SW 1271 (cell line): ENCODE data around the gene ATP5ME.

Source experiments
- DNase-seq, 2 experiments: peaks; one replicate each; lab custom pipeline; 2025; lab: John Stamatoyannopoulos, UW

The ATP5ME gene

GRCh38 chr4:634599-634985 lies 39.5 kb downstream of the ATP5ME start:
- no peak for DNase-seq

- DNase-seq = no peak
Observed at GRCh38 chr4:633976-634598, 40.0 kb downstream of the ATP5ME start.

- no peak for DNase-seq
Observed at GRCh38 chr4:633406-633805, 40.7 kb downstream of the ATP5ME start.

- no peak for DNase-seq
Observed at GRCh38 chr4:632926-633325, 41.1 kb downstream of the ATP5ME start.

- DNase-seq = no peak
Observed at GRCh38 chr4:632196-632790, 41.8 kb downstream of the ATP5ME start.

- no peak for DNase-seq
Observed at GRCh38 chr4:630656-631055, 43.4 kb downstream of the ATP5ME start.

- DNase-seq = no peak
Observed at GRCh38 chr4:629915-630641, 44.0 kb downstream of the ATP5ME start.

- no peak for DNase-seq
Observed at GRCh38 chr4:629636-629914, 44.5 kb downstream of the ATP5ME start.

GRCh38 chr4:628821-629635 lies 45.0 kb downstream of the ATP5ME start:
- DNase-seq = no peak

- no peak for DNase-seq
Observed at GRCh38 chr4:628311-628741, 45.8 kb downstream of the ATP5ME start.

- no peak for DNase-seq
Observed at GRCh38 chr4:627347-628125, 46.5 kb downstream of the ATP5ME start.

- DNase-seq = no peak
Observed at GRCh38 chr4:626201-627091, 47.6 kb downstream of the ATP5ME start.

- no peak for DNase-seq
Observed at GRCh38 chr4:625631-626161, 48.4 kb downstream of the ATP5ME start.

- no peak for DNase-seq
Observed at GRCh38 chr4:624705-625590, 49.1 kb downstream of the ATP5ME start, which contains the start of gene PDE6B. TSS of gene PDE6B (plus strand) at chr4:625573. CDS start at chr4:625627, 54 bp downstream.

- DNase-seq = no peak
Observed at GRCh38 chr4:623914-624566, 50.0 kb downstream of the ATP5ME start.

- no peak for DNase-seq
Observed at GRCh38 chr4:622996-623913, 50.8 kb downstream of the ATP5ME start.
